HepG2 (cell line): ENCODE data around the gene RAD18. TPM values are rescaled to one million over a fixed set of nuclear protein-coding genes. Genes with fewer than 3 reads are reported as not detected.

Experiments
- ATAC-seq: fragments of 200-7000 bp; cut with Tn5 transposase; 3 replicates; pipeline ENCODE4 v1.9.1; 2020; ENCODE audit warnings: mild to moderate bottlenecking, moderate library complexity
- BruUV-seq: library from RNA; stranded (reverse); fragments of 400-500 nt; replicated peaks from 2 replicates; lab custom pipeline; 2021; lab: Mats Ljungman, UMichigan
- CTCF ChIA-PET: fragments of 300-600 bp; formaldehyde crosslinking; extraction: SDS; loops from one replicate; lab custom pipeline; 2021; ENCODE audit warnings: low total read pairs, inconsistent platforms, low intra/inter-chr PET ratio; lab: Yijun Ruan, JAX
- POLR2A ChIA-PET: fragments of 350-600 bp; sonication (Branson Sonifier 250); formaldehyde crosslinking; loops from one replicate; lab custom pipeline; 2020; ENCODE audit warnings: antibody characterized with exemption, inconsistent platforms; lab: Yijun Ruan, JAX
- DNase-seq: peaks from one replicate; pipeline ENCODE4 v3.0.0-alpha.2; 2015; ENCODE audit warnings: low spot score
- FAIRE-seq: peaks from 3 replicates; lab custom pipeline; 2011; peaks lifted over from hg19 to GRCh38; lab: Jason Lieb, UNC
- H2AFZ ChIP-seq: one replicate; pipeline ENCODE4 v1.6.1; 2011; ENCODE audit warnings: low read length, inconsistent platforms
- H3K27ac ChIP-seq: fragments of 300-600 bp; 3 replicates; pipeline ENCODE4 v1.8.0; 2011; ENCODE audit warnings: mixed run types, mild to moderate bottlenecking, mixed read lengths, low read length, inconsistent platforms; ENCODE audit not compliant: insufficient read depth; ENCODE audit errors: extremely low read length
- H3K27me3 ChIP-seq, 2 experiments: fragments of 200-600 bp in 1 of 2; 2 replicates in 1 of 2; 3 replicates in 1 of 2; pipeline versions ENCODE4 v1.6.0 to v1.8.0; 2011; ENCODE audit warnings: low read length in 2 of 2, mild to moderate bottlenecking in 2 of 2, moderate library complexity in 2 of 2, inconsistent platforms in 1 of 2; ENCODE audit not compliant: insufficient read depth in 2 of 2, control insufficient read depth in 1 of 2
- H3K36me3 ChIP-seq, 2 experiments: fragments of 200-600 bp in 1 of 2; replicated peaks in 1 of 2; 2 replicates in 1 of 2; 3 replicates in 1 of 2; pipeline versions ENCODE4 v1.5.1 to v1.8.0; 2011; ENCODE audit warnings: low read length in 2 of 2, inconsistent platforms in 1 of 2; ENCODE audit not compliant: insufficient read depth in 2 of 2, control insufficient read depth in 1 of 2
- H3K4me1 ChIP-seq: 2 replicates; pipeline ENCODE4 v1.5.1; 2012; ENCODE audit warnings: low read length, inconsistent platforms; ENCODE audit not compliant: insufficient read depth
- H3K4me2 ChIP-seq: 2 replicates; pipeline ENCODE4 v1.6.0; 2011; ENCODE audit warnings: low read depth, low read length, inconsistent platforms
- H3K4me3 ChIP-seq, 3 experiments: fragments of 200-600 bp in 1 of 3; sonication (generic), shearing (Covaris generic) in 1 of 3; replicated peaks in 1 of 3; 2 replicates each; pipeline ENCODE4 v1.5.1; 2011 to 2016; ENCODE audit warnings: low read length in 3 of 3, inconsistent platforms in 2 of 3, low read depth in 2 of 3, mild to moderate bottlenecking in 2 of 3, control low read depth in 1 of 3, mixed read lengths in 1 of 3; ENCODE audit not compliant: insufficient read depth in 1 of 3
- H3K79me2 ChIP-seq: one replicate; pipeline ENCODE4 v1.6.1; 2011; ENCODE audit warnings: low read length, inconsistent platforms; ENCODE audit not compliant: insufficient read depth
- H3K9ac ChIP-seq: 2 replicates; pipeline ENCODE4 v1.6.0; 2011; ENCODE audit warnings: mild to moderate bottlenecking, low read depth, low read length, inconsistent platforms; ENCODE audit not compliant: insufficient read depth
- H3K9me3 ChIP-seq: 2 replicates; pipeline ENCODE4 v1.5.1; 2012; ENCODE audit warnings: mild to moderate bottlenecking, low read length
- H4K20me1 ChIP-seq: 2 replicates; pipeline ENCODE4 v1.6.0; 2011; ENCODE audit warnings: inconsistent platforms, mild to moderate bottlenecking, low read length, moderate library complexity; ENCODE audit not compliant: insufficient read depth
- ADNP ChIP-seq: sonication (generic); formaldehyde crosslinking; IDR thresholded peaks from 2 replicates; pipeline ENCODE4 v1.4.0; 2020; ENCODE audit warnings: missing genetic modification reagents
- JUNB ChIP-seq: sonication (generic); formaldehyde crosslinking; IDR thresholded peaks from 2 replicates; pipeline ENCODE4 v1.8.0; 2022; ENCODE audit warnings: missing genetic modification reagents, mild to moderate bottlenecking, borderline replicate concordance
- LRRFIP1 ChIP-seq: sonication (generic); formaldehyde crosslinking; conservative IDR thresholded peaks from 2 replicates; pipeline ENCODE4 v1.4.0; 2020; ENCODE audit warnings: missing genetic modification reagents
- PPARG ChIP-seq: conservative IDR thresholded peaks from 2 replicates; pipeline ENCODE4 v1.6.1; 2016; ENCODE audit warnings: missing biosample characterization, missing genetic modification reagents
- REPIN1 ChIP-seq: sonication (generic); formaldehyde crosslinking; IDR thresholded peaks from 2 replicates; pipeline ENCODE4 v1.8.0; 2022; ENCODE audit warnings: missing genetic modification reagents, low read depth, mild to moderate bottlenecking, borderline replicate concordance
- SALL1 ChIP-seq: sonication (generic); formaldehyde crosslinking; IDR thresholded peaks from 2 replicates; pipeline ENCODE4 v1.8.0; 2022; ENCODE audit warnings: mild to moderate bottlenecking, missing genetic modification reagents
- SMAD9 ChIP-seq: sonication (generic); formaldehyde crosslinking; IDR thresholded peaks from 2 replicates; pipeline ENCODE4 v1.5.1; 2020; ENCODE audit warnings: mild to moderate bottlenecking, missing genetic modification reagents
- TCF7L2 ChIP-seq: IDR thresholded peaks from 2 replicates; pipeline ENCODE4 v1.6.1; 2011; ENCODE audit warnings: mild to moderate bottlenecking, low read depth, low read length, moderate library complexity
- UBTF ChIP-seq: sonication (generic); formaldehyde crosslinking; IDR thresholded peaks from 2 replicates; pipeline ENCODE4 v1.4.0; 2020; ENCODE audit warnings: mild to moderate bottlenecking, missing genetic modification reagents
- USF2 ChIP-seq, 2 experiments: sonication (generic) in 1 of 2; formaldehyde crosslinking in 1 of 2; IDR thresholded peaks; 2 replicates each; pipeline versions ENCODE4 v1.5.1 to v1.6.1; 2011 to 2020; ENCODE audit warnings: borderline replicate concordance in 1 of 2, low read depth in 1 of 2, low read length in 1 of 2, mild to moderate bottlenecking in 1 of 2, missing genetic modification reagents in 1 of 2, moderate library complexity in 1 of 2
- ZBTB39 ChIP-seq: sonication (generic); formaldehyde crosslinking; IDR thresholded peaks from 2 replicates; pipeline ENCODE4 v1.5.0; 2020; ENCODE audit warnings: missing genetic modification reagents
- ZFP36L2 ChIP-seq: sonication (generic); formaldehyde crosslinking; IDR thresholded peaks from 2 replicates; pipeline ENCODE4 v1.4.0; 2020; ENCODE audit warnings: missing genetic modification reagents
- ZMYM4 ChIP-seq: sonication (generic); formaldehyde crosslinking; IDR thresholded peaks from 2 replicates; pipeline ENCODE4 v1.8.1; 2023; ENCODE audit warnings: mild to moderate bottlenecking, missing genetic modification reagents
- ZNF10 ChIP-seq: sonication (generic); formaldehyde crosslinking; IDR thresholded peaks from 2 replicates; pipeline ENCODE4 v1.4.0; 2020; ENCODE audit warnings: mild to moderate bottlenecking, low read depth, missing genetic modification reagents, borderline replicate concordance
- ZNF34 ChIP-seq: sonication (generic); formaldehyde crosslinking; IDR thresholded peaks from 2 replicates; pipeline ENCODE4 v1.4.0; 2020; ENCODE audit warnings: mild to moderate bottlenecking, missing genetic modification reagents, borderline replicate concordance
- ZNF558 ChIP-seq: sonication (generic); formaldehyde crosslinking; IDR thresholded peaks from 2 replicates; pipeline ENCODE4 v1.9.0; 2022; ENCODE audit warnings: mild to moderate bottlenecking, missing genetic modification reagents, borderline replicate concordance
- WGBS: methylation state at CpG from one replicate; pipeline ENCODE4 v1.1.6; 2017; ENCODE audit warnings: low lambda C conversion rate; 5-methylcytosine and 5-hydroxymethylcytosine counted together
- in situ Hi-C: cut with HindIII; loops from 2 replicates; pipeline ENCODE4 v1.10.0; 2017; ENCODE audit warnings: low pct_unique_long_range_greater_than_20kb; ENCODE audit not compliant: extremely low pct_ligation_motif_present
- intact Hi-C: fragments of 100-400 bp; cut with micrococcal nuclease; formaldehyde crosslinking; loops from one replicate; pipeline ENCODE4 v1.10.0; 2022; ENCODE audit not compliant: unreplicated experiment
- polyA plus RNA-seq, 8 experiments: library from polyadenylated mRNA; depleted of rRNA in 3 of 8; stranded (reverse) in 7 of 8; unstranded in 1 of 8; fragments of >200 nt; fragmentation: Illumina TruSeq in 4 of 8; extraction: Trizol in 4 of 8; gene quantifications; 2 replicates each; pipeline versions ENCODE4 v1.2.1 to v1.2.3, GENCODE V29; 2011 to 2016; ENCODE audit warnings: low read depth in 4 of 8, missing spikeins in 1 of 8, mixed read lengths in 1 of 8; ENCODE audit not compliant: insufficient read depth in 1 of 8
- total RNA-seq, 5 experiments: library from RNA; depleted of rRNA; stranded (reverse); fragments of >200 nt; fragmentation: Illumina TruSeq; extraction: Trizol; gene quantifications; 2 replicates each; pipeline ENCODE4 v1.2.3, GENCODE V29; 2016; ENCODE audit warnings: low read depth in 1 of 5

Gene RAD18
- total and polyA plus RNA-seq, 2 of the 13 experiments (the other 11 are each of a cell fraction or from before 2014, with no cell fraction given) = 5.9 to 20.7 TPM

GRCh38 chr3:8872261-8872660 is 91.0 kb downstream of the RAD18 start:
- ATAC-seq (no peak), FAIRE-seq (no peak), DNase-seq (no peak)
- Histone ChIP-seq H2AFZ (no peak overlapping the region), H3K79me2 (no peaks in the 10 kb centered on the region), H3K4me2 (no peak overlapping the region), H3K27me3 (no peaks in the 10 kb centered on the region), H3K4me1 (peaks cover 20% of the 10 kb centered on the region), H3K36me3 (0 out of 5 replicates have a peak, but pooled peaks cover 0 to 3% of the 10 kb centered on the region in 2 experiments), H4K20me1 (no peaks in the 10 kb centered on the region), H3K27ac (no peak overlapping the region), H3K9me3 (no peaks in the 10 kb centered on the region), H3K9ac (no peak overlapping the region), H3K4me3 (no peak overlapping the region)
- no TSS peak for BruUV-seq
- POLR2A ChIA-PET = no interaction called here
- intact Hi-C loops = no loop called here
- CTCF ChIA-PET = no interaction called here
- in situ Hi-C loops = no loop called here
- 97% methylated on average over 1 of the region's 1 CpG for WGBS
- TF ChIP-seq ZNF558 (CRISPR knock-in tag) (no peak), USF2 (IDR thresholded peaks at IDR 0.05; ENCODE audit: low read depth, low read length) (no peak), USF2 (CRISPR knock-in tag; IDR thresholded peaks at IDR 0.05; ENCODE audit: borderline replicate concordance) (no peak), SALL1 (CRISPR knock-in tag) (no peak), UBTF (CRISPR knock-in tag) (no peak), LRRFIP1 (CRISPR knock-in tag) (no peak), PPARG (CRISPR knock-in tag) (no peak), SMAD9 (CRISPR knock-in tag) (no peak), ADNP (CRISPR knock-in tag) (no peak), ZMYM4 (CRISPR knock-in tag) (no peak), JUNB (no peak), REPIN1 (CRISPR knock-in tag) (no peak), ZBTB39 (no peak), ZNF10 (no peak), ZFP36L2 (CRISPR knock-in tag) (no peak), ZNF34 (CRISPR knock-in tag) (no peak), TCF7L2 (no peak)
